K562 (cell line): ENCODE data around the gene ZSWIM4. TPM values are rescaled to one million over a fixed set of nuclear protein-coding genes. Genes with fewer than 3 reads are reported as not detected.
A peak's percentile ranks its signal among the peaks of the same experiment; 100 is the strongest.

ENCODE experiments used
- ATAC-seq: fragments of 200-7000 bp; cut with Tn5 transposase; 3 replicates; pipeline ENCODE4 v1.9.1; 2020; ENCODE audit warnings: moderate library complexity
- BruUV-seq: library from RNA; stranded (reverse); fragments of 400-500 nt; replicated peaks from 2 replicates; lab custom pipeline; 2021; lab: Mats Ljungman, UMichigan
- CTCF ChIA-PET: fragments of 300-600 bp; formaldehyde crosslinking; extraction: SDS; loops from one replicate; lab custom pipeline; 2021; ENCODE audit warnings: low intra/inter-chr PET ratio; lab: Yijun Ruan, JAX
- POLR2A ChIA-PET: fragments of 300-600, 350-650 bp; sonication (Branson Sonifier 250); formaldehyde crosslinking; extraction: SDS; loops from one replicate; lab custom pipeline; 2021; ENCODE audit warnings: antibody characterized with exemption, inconsistent platforms; lab: Yijun Ruan, JAX
- DNase-seq, 4 experiments: peaks; one replicate each; pipeline versions ENCODE4 v3.0.0 to v3.0.0-alpha.2; 2011 to 2018; ENCODE audit warnings: low spot score in 3 of 4, mixed read lengths in 3 of 4; ENCODE audit errors: extremely low read depth in 1 of 4
- FAIRE-seq: peaks from 2 replicates; lab custom pipeline; 2011; peaks lifted over from hg19 to GRCh38; lab: Jason Lieb, UNC
- H2AFZ ChIP-seq: 2 replicates; pipeline ENCODE4 v1.6.0; 2011; ENCODE audit warnings: low read depth, low read length, control low read depth, inconsistent platforms
- H3K27ac ChIP-seq: fragments of 200-600 bp; 3 replicates; pipeline ENCODE4 v1.8.0; 2011; ENCODE audit warnings: low read depth, mild to moderate bottlenecking, control low read depth, inconsistent platforms, low read length, moderate library complexity, mixed read lengths; ENCODE audit errors: extremely low read depth
- H3K27me3 ChIP-seq, 2 experiments: fragments of 300-600 bp in 1 of 2; 2 replicates in 1 of 2; 3 replicates in 1 of 2; pipeline versions ENCODE4 v1.6.0 to v1.8.0; 2011; ENCODE audit warnings: inconsistent platforms in 2 of 2, low read length in 2 of 2, mild to moderate bottlenecking in 1 of 2, mixed read lengths in 1 of 2, moderate library complexity in 1 of 2; ENCODE audit not compliant: control insufficient read depth in 2 of 2, insufficient read depth in 2 of 2
- H3K36me3 ChIP-seq: fragments of 300-600 bp; 3 replicates; pipeline ENCODE4 v1.8.0; 2011; ENCODE audit warnings: mild to moderate bottlenecking, low read length, inconsistent platforms; ENCODE audit not compliant: control insufficient read depth, insufficient read depth
- H3K4me1 ChIP-seq, 2 experiments: fragments of 200-600 bp in 1 of 2; replicated peaks in 1 of 2; 2 replicates in 1 of 2; 3 replicates in 1 of 2; pipeline versions ENCODE4 v1.5.1 to v1.8.0; 2011; ENCODE audit warnings: inconsistent platforms in 2 of 2, low read length in 2 of 2, mild to moderate bottlenecking in 1 of 2, mixed read lengths in 1 of 2, moderate library complexity in 1 of 2; ENCODE audit not compliant: control insufficient read depth in 2 of 2, insufficient read depth in 2 of 2
- H3K4me2 ChIP-seq: 2 replicates; pipeline ENCODE4 v1.6.1; 2011; ENCODE audit warnings: low read length, control low read depth, inconsistent platforms, mixed read lengths; ENCODE audit not compliant: insufficient read depth
- H3K4me3 ChIP-seq: fragments of 200-600 bp; sonication (generic), shearing (Covaris generic); 2 replicates; pipeline ENCODE4 v1.5.1; 2016; ENCODE audit warnings: control low read depth, inconsistent platforms
- H3K79me2 ChIP-seq: fragments of 200-600 bp; 3 replicates; pipeline ENCODE4 v1.8.0; 2011; ENCODE audit warnings: low read length, inconsistent platforms; ENCODE audit not compliant: control insufficient read depth, insufficient read depth
- H3K9ac ChIP-seq, 2 experiments: 2 replicates each; pipeline versions ENCODE4 v1.6.0 to v1.6.1; 2011; ENCODE audit warnings: low read depth in 2 of 2, low read length in 2 of 2, control low read depth in 1 of 2, inconsistent platforms in 1 of 2, mild to moderate bottlenecking in 1 of 2, mixed read lengths in 1 of 2; ENCODE audit not compliant: insufficient read depth in 1 of 2
- H3K9me1 ChIP-seq: one replicate; pipeline ENCODE4 v1.6.0; 2011; ENCODE audit warnings: inconsistent platforms, mild to moderate bottlenecking, low read length, moderate library complexity; ENCODE audit not compliant: control insufficient read depth, insufficient read depth
- H3K9me3 ChIP-seq: replicated peaks from 2 replicates; pipeline ENCODE4 v1.5.1; 2011; ENCODE audit warnings: low read depth, low read length, inconsistent platforms; ENCODE audit not compliant: control insufficient read depth, insufficient read depth
- H4K20me1 ChIP-seq: replicated peaks from 2 replicates; pipeline ENCODE4 v1.6.1; 2011; ENCODE audit warnings: low read length, inconsistent platforms, mixed read lengths; ENCODE audit not compliant: control insufficient read depth, insufficient read depth
- CCNT2 ChIP-seq: IDR thresholded peaks from 2 replicates; pipeline ENCODE4 v1.6.1; 2011; ENCODE audit warnings: borderline replicate concordance, low read depth, mild to moderate bottlenecking, moderate library complexity, mixed read lengths, low read length; ENCODE audit not compliant: insufficient read length; ENCODE audit errors: extremely low read depth
- HOXB6 ChIP-seq: fragments of 250-450 bp; sonication (Bioruptor Pico); IDR thresholded peaks from 2 replicates; pipeline ENCODE4 v1.5.1; 2022; ENCODE audit warnings: mild to moderate bottlenecking, borderline replicate concordance
- PHF21A ChIP-seq: fragments of 450-650 bp; IDR thresholded peaks from 2 replicates; pipeline ENCODE4 v1.6.1; 2017; ENCODE audit warnings: low read depth, borderline replicate concordance
- SAFB ChIP-seq: fragments of 200-400 bp; formaldehyde crosslinking; IDR thresholded peaks from 2 replicates; pipeline ENCODE4 v1.6.1; 2017; ENCODE audit warnings: low read depth, low read length, borderline replicate concordance
- SMAD4 ChIP-seq: fragments of 250-450 bp; sonication (Bioruptor Pico); conservative IDR thresholded peaks from 2 replicates; pipeline ENCODE4 v1.8.0; 2021; ENCODE audit warnings: inconsistent platforms, mild to moderate bottlenecking, moderate library complexity
- SMARCC2 ChIP-seq: fragments of 450-650 bp; IDR thresholded peaks from 2 replicates; pipeline ENCODE4 v1.6.1; 2017; ENCODE audit warnings: antibody characterized with exemption, moderate library complexity, mild to moderate bottlenecking, low read depth
- SP2 ChIP-seq: IDR thresholded peaks from 2 replicates; pipeline ENCODE4 v1.6.1; 2011; ENCODE audit warnings: mild to moderate bottlenecking, low read depth, low read length, moderate library complexity; ENCODE audit not compliant: poor library complexity, severe bottlenecking; ENCODE audit errors: extremely low read depth
- ZNF253 ChIP-seq: fragments of 250-450 bp; sonication (Bioruptor Pico); conservative IDR thresholded peaks from 2 replicates; pipeline ENCODE4 v1.6.1; 2021; ENCODE audit warnings: mild to moderate bottlenecking
- WGBS: fragments of 100-300 bp; shearing (Covaris generic); methylation state at CpG from one replicate; pipeline ENCODE4 v1.1.6; 2016; ENCODE audit warnings: low coverage, mixed read lengths; ENCODE audit not compliant: insufficient coverage; ENCODE audit errors: missing lambda C conversion rate; 5-methylcytosine and 5-hydroxymethylcytosine counted together
- in situ Hi-C: fragments of 300-500 bp; cut with MboI; formaldehyde crosslinking; loops from 4 replicates; pipeline ENCODE4 v1.15.0; 2018; ENCODE audit warnings: inconsistent platforms, mixed read lengths
- intact Hi-C: fragments of 100-400 bp; cut with micrococcal nuclease; formaldehyde crosslinking; loops from 2 replicates; pipeline ENCODE4 v1.14.2; 2022
- polyA plus RNA-seq, 8 experiments: library from polyadenylated mRNA; depleted of rRNA in 4 of 8; stranded (reverse) in 5 of 8; unstranded in 3 of 8; fragments of >200 nt; fragmentation: Nextera tagmentation in 2 of 8; fragmentation: Illumina TruSeq in 1 of 8; extraction: Ambion mirVana in 2 of 8; extraction: Trizol in 1 of 8; gene quantifications; 2 replicates each; pipeline versions ENCODE4 v1.2.1 to v1.2.3, GENCODE V29; 2011 to 2014; ENCODE audit warnings: inconsistent platforms in 1 of 8, missing spikeins in 1 of 8
- total RNA-seq, 7 experiments: library from RNA; depleted of rRNA in 6 of 7; stranded (reverse); fragments of >200 nt in 6 of 7; fragmentation: Illumina TruSeq in 2 of 7; extraction: Trizol in 2 of 7; gene quantifications; 2 replicates each; pipeline versions ENCODE4 v1.2.1 to v1.2.3, GENCODE V29; 2011 to 2021; ENCODE audit warnings: low replicate concordance in 1 of 7
- TF ChIP-seq, protein P1 (sequence below): fragments of 250-450 bp; sonication (Bioruptor Pico); IDR thresholded peaks from 2 replicates; pipeline ENCODE4 v1.6.1; 2021; ENCODE audit warnings: mild to moderate bottlenecking
- TF ChIP-seq, protein P2 (sequence below): sonication (generic); formaldehyde crosslinking; IDR thresholded peaks from 2 replicates; pipeline ENCODE4 v1.8.1; 2023; ENCODE audit warnings: missing genetic modification reagents, mild to moderate bottlenecking, borderline replicate concordance
- TF ChIP-seq, protein P3 (sequence below): fragments of 450-650 bp; formaldehyde crosslinking; IDR thresholded peaks from 2 replicates; pipeline ENCODE4 v1.4.0; 2022; ENCODE audit warnings: mild to moderate bottlenecking, moderate library complexity

The ZSWIM4 gene
- total and polyA plus RNA-seq, 9 of the 15 experiments (the other 6 are each of a cell fraction or from before 2014, with no cell fraction given), result 0.25 to 3.7 (median 0.79) TPM; not detected in 2

DNA sequence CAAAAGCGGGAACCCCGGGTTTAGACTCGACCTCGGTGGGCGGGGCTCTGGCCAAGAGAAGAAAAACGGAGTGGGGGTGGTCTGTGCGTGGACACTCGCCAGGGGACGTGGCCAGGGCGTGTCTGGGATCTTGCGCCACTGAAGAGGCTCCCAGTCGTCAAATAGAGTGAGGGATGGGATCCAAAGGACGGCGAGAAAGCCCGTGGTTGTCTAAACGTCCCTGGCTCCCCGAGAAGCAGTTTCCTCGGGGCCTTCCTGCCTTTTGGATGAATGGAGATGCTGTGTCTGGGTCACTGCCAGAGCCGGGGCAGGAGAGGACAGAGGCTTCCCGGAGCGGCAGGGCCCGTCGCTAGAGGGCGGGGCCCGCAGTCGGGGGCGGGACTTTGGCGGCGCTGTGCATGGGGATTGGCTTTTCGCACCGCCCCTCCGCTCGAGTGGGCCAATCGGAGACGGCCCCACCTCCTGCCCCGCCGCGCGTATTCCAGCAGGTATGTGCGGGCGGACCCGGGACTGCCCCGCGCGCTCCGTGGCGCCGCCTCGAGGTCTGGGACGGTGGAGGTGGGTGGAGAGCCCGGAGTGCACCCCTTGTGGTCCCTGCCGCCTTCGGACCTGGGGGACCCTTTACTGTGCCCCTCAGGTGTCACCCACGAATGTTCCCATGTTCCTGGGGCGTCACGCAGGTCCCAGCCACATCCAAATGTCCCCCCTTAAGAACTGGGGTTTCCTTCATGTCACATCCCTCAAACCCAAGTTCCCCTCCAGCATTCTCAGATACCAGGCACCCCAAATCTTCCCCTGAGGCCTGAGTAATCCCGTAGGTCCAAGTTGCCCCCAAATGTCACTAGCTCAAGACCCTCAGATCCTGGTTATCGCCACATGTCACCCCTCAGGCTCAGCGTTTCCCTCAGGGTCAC is 38.3 kb downstream of the ZSWIM4 start:
- intact Hi-C loops, result no loop called here
- H4K20me1 ChIP-seq, result no peaks in the 10 kb centered on the region
- in situ Hi-C loops, result no loop called here
- H3K36me3 ChIP-seq, result peaks cover 33% of the 10 kb centered on the region; the same call in 2 of the 3 replicates
- H3K4me3 ChIP-seq, result peak overlapping the region; percentile 38
- H3K4me1 ChIP-seq, result peaks cover 13 to 53% of the 10 kb centered on the region in 2 experiments
- no peaks in the 10 kb centered on the region for H3K9me1 ChIP-seq
- peak overlapping the region; percentile 84 for H3K4me2 ChIP-seq
- CTCF ChIA-PET, result no interaction called here
- no peaks in the 10 kb centered on the region for H3K27me3 ChIP-seq
- H3K9ac ChIP-seq, result peak overlapping the region; percentile 63 to 82
- ATAC-seq, result peak; percentile 100
- peak; percentile 95 to 99 (median 96) for DNase-seq
- FAIRE-seq, result peak; percentile 91
- POLR2A ChIA-PET, result interaction anchor here (0.6 to 1.3 kb wide), 5 partner anchors 8 to 1383 kb away, joined by 3 to 9 read pairs (median 3); no protein-coding TSS in a partner anchor
- peak overlapping the region; percentile 87 for H2AFZ ChIP-seq
- no peaks in the 10 kb centered on the region for H3K9me3 ChIP-seq
- no TSS peak for BruUV-seq
- 8% methylated on average over 42 of the region's 59 CpGs for WGBS
- peaks cover 26% of the 10 kb centered on the region for H3K79me2 ChIP-seq
- H3K27ac ChIP-seq, result peak overlapping the region; percentile 55
- 0 out of 2 replicates have a peak, but pooled peaks have one; percentile 36 for TF ChIP-seq PHF21A
- peak; percentile 84 for TF ChIP-seq SP2
- TF ChIP-seq SMAD4, result 0 out of 2 replicates have a peak, but pooled peaks have one; percentile 16
- 0 out of 2 replicates have a peak, but pooled peaks have one; percentile 53 for TF ChIP-seq ZNF253 (CRISPR knock-in tag)
- no peak for TF ChIP-seq HOXB6
- TF ChIP-seq, protein P1, sequence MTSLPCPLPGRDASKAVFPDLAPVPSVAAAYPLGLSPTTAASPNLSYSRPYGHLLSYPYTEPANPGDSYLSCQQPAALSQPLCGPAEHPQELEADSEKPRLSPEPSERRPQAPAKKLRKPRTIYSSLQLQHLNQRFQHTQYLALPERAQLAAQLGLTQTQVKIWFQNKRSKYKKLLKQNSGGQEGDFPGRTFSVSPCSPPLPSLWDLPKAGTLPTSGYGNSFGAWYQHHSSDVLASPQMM, result no peak
- TF ChIP-seq SMARCC2, result no peak
- TF ChIP-seq, protein P2, sequence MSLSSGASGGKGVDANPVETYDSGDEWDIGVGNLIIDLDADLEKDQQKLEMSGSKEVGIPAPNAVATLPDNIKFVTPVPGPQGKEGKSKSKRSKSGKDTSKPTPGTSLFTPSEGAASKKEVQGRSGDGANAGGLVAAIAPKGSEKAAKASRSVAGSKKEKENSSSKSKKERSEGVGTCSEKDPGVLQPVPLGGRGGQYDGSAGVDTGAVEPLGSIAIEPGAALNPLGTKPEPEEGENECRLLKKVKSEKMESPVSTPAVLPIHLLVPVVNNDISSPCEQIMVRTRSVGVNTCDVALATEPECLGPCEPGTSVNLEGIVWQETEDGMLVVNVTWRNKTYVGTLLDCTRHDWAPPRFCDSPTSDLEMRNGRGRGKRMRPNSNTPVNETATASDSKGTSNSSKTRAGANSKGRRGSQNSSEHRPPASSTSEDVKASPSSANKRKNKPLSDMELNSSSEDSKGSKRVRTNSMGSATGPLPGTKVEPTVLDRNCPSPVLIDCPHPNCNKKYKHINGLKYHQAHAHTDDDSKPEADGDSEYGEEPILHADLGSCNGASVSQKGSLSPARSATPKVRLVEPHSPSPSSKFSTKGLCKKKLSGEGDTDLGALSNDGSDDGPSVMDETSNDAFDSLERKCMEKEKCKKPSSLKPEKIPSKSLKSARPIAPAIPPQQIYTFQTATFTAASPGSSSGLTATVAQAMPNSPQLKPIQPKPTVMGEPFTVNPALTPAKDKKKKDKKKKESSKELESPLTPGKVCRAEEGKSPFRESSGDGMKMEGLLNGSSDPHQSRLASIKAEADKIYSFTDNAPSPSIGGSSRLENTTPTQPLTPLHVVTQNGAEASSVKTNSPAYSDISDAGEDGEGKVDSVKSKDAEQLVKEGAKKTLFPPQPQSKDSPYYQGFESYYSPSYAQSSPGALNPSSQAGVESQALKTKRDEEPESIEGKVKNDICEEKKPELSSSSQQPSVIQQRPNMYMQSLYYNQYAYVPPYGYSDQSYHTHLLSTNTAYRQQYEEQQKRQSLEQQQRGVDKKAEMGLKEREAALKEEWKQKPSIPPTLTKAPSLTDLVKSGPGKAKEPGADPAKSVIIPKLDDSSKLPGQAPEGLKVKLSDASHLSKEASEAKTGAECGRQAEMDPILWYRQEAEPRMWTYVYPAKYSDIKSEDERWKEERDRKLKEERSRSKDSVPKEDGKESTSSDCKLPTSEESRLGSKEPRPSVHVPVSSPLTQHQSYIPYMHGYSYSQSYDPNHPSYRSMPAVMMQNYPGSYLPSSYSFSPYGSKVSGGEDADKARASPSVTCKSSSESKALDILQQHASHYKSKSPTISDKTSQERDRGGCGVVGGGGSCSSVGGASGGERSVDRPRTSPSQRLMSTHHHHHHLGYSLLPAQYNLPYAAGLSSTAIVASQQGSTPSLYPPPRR, result no peak
- TF ChIP-seq, protein P3, sequence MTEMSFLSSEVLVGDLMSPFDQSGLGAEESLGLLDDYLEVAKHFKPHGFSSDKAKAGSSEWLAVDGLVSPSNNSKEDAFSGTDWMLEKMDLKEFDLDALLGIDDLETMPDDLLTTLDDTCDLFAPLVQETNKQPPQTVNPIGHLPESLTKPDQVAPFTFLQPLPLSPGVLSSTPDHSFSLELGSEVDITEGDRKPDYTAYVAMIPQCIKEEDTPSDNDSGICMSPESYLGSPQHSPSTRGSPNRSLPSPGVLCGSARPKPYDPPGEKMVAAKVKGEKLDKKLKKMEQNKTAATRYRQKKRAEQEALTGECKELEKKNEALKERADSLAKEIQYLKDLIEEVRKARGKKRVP (CRISPR knock-in tag), result no peak
- TF ChIP-seq CCNT2, result peak; percentile 85
- 0 out of 2 replicates have a peak, but pooled peaks have one; percentile 22 for TF ChIP-seq SAFB
